Measurements from ENCODE around the gene GAS7. TPM values are rescaled to one million over a fixed set of nuclear protein-coding genes. Genes with fewer than 3 reads are reported as not detected.

GAS7 gene
- total RNA-seq, 2 donors from 2014 or later: 79.7 to 113 TPM

DNA sequence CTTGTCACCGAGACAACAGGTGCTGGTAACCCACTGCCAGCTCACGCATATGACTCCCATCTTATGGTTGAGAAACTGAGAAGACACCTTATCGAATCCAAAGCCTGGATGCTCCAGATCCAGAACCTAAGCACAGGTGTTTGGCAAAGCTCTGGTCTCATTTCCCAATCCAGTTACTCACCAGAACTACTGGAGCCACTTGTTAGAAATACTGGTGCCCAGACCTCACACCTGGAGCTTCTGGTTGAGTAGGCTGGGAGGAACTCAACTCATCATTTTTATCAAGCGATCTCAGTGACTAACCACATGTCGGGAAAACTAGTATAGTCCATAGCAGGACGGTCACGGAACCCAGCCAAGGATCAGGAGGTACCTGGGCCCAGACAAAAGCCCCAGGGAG lies 206.6 kb downstream of the GAS7 start:
- H3K4me1 ChIP-seq: peaks cover 0 to 14% of the 10 kb centered on the region in 2 donors
- TF ChIP-seq, protein P1, sequence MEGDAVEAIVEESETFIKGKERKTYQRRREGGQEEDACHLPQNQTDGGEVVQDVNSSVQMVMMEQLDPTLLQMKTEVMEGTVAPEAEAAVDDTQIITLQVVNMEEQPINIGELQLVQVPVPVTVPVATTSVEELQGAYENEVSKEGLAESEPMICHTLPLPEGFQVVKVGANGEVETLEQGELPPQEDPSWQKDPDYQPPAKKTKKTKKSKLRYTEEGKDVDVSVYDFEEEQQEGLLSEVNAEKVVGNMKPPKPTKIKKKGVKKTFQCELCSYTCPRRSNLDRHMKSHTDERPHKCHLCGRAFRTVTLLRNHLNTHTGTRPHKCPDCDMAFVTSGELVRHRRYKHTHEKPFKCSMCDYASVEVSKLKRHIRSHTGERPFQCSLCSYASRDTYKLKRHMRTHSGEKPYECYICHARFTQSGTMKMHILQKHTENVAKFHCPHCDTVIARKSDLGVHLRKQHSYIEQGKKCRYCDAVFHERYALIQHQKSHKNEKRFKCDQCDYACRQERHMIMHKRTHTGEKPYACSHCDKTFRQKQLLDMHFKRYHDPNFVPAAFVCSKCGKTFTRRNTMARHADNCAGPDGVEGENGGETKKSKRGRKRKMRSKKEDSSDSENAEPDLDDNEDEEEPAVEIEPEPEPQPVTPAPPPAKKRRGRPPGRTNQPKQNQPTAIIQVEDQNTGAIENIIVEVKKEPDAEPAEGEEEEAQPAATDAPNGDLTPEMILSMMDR (IDR thresholded peaks at IDR 0.05): no peak

DNA sequence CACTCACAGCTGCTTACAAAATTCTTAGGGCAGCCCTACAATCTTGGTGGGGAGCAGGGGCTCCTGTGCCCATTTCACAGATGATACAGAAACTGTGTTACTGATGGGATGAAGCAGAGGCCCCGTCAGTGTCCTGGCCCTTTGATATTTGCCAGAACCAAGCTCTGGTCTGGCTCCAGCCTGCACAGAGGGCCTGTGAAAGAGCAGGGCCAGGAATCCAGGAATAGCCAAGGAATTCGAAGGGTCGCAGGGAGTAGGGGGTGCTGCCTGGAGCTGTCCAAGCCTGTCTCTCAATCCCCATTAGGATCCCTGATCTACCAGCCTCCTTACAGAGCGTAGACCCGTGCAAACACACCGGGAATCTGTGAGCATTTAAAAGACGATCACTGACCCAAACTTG lies 207.1 kb downstream of the GAS7 start:
- no peaks in the 10 kb centered on the region for H3K36me3 ChIP-seq
- peaks cover 0 to 19% of the 10 kb centered on the region in 2 donors for H3K4me1 ChIP-seq
- H3K4me3 ChIP-seq: no peak overlapping the region
- no peak for DNase-seq (ENCODE audit: low spot score)
- H3K9me3 ChIP-seq: no peaks in the 10 kb centered on the region
- H3K27ac ChIP-seq: no peak overlapping the region
- H3K27me3 ChIP-seq: no peaks in the 10 kb centered on the region
- TF ChIP-seq, protein P1 (IDR thresholded peaks at IDR 0.05): no peak

More for the DNA sequence above, 206.6 kb downstream of the GAS7 start:
- Histone ChIP-seq H3K9me3 (no peaks in the 10 kb centered on the region), H3K27ac (no peak overlapping the region), H3K27me3 (no peaks in the 10 kb centered on the region), H3K36me3 (no peaks in the 10 kb centered on the region), H3K4me3 (no peak overlapping the region)
- DNase-seq (ENCODE audit: low spot score): no peak

DNA sequence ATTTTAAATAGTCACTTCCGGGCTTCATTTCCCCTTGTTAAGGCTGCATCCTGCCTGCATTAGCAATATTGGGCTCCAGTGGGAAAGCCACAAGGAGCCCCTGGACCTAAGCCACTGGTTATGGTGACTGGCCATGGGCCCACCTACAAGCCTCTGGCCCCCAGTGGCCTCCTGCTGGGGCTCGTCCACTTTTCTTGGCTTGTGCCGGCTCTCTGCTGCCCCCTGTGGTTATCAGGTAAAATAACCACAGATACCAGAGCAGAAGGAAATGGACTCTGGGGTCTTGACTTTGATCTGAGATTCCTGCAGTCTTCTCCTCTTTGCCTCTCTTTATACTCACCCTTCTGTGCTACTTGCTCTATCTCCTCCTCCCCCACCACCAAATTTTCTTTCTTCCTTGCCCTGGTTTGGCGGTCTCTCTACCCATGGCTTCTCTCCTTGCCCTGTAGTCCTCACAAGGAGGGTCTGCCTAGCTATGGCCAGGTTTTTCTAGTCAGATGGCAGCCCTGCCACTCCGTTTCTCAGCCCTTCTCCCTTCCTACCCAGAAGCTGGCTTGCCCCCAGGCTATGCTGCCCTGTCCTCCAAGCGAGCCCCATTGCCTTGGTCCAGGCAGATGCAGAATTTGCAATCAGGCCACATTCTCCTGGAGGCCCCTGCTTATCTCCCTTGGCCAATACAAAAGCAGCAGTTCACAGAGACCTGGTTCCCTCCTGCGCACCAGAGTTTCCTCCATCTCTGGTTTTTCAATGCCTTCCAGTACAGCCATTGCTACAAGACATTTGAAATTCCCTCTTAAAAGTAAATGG lies 210.4 kb downstream of the GAS7 start:
- Histone ChIP-seq H3K4me3 (no peak overlapping the region), H3K36me3 (no peaks in the 10 kb centered on the region), H3K27me3 (no peaks in the 10 kb centered on the region), H3K4me1 (peaks cover 0 to 19% of the 10 kb centered on the region in 2 donors), H3K27ac (no peak overlapping the region), H3K9me3 (no peaks in the 10 kb centered on the region)
- no peak for DNase-seq (ENCODE audit: low spot score)
- TF ChIP-seq, protein P1 (IDR thresholded peaks at IDR 0.05): peak; percentile 78 to 84

DNA sequence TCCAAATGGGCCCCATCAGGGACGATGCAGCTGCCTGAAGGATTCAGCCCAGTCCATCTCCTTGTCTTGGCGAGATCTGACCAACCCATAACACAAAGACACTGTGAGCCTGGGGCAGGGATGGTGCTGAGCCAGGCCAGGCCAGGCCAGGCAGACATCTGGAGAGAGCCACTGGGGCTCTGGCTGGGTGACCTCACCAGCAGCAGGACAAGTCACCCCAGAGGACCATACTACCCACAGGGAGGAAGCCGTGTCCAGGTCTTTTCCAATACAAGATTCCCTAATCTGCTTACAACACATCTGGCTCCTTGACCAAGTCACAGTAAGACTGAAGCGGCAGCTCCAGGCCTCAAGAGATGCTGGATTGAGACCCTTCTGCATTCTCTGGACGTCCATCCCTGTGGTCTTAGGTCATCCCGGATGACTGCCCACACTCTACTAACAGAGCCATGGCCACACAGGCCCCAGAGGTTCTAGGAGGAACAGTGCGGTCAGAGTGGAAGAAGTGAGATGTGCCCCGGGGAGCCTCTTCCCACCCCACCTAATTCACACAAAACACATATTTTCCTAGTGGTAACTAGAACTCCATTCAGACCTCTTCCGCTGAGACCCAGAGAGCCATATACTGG lies 211.5 kb downstream of the GAS7 start:
- no peak for DNase-seq (ENCODE audit: low spot score)
- peak overlapping the region in 1 of 2 donors; percentile 10 for H3K27ac ChIP-seq
- no peaks in the 10 kb centered on the region for H3K27me3 ChIP-seq
- peaks cover 0 to 19% of the 10 kb centered on the region in 2 donors for H3K4me1 ChIP-seq
- TF ChIP-seq, protein P1 (IDR thresholded peaks at IDR 0.05): no peak
- H3K9me3 ChIP-seq: no peaks in the 10 kb centered on the region
- no peaks in the 10 kb centered on the region for H3K36me3 ChIP-seq
- H3K4me3 ChIP-seq: no peak overlapping the region

DNA sequence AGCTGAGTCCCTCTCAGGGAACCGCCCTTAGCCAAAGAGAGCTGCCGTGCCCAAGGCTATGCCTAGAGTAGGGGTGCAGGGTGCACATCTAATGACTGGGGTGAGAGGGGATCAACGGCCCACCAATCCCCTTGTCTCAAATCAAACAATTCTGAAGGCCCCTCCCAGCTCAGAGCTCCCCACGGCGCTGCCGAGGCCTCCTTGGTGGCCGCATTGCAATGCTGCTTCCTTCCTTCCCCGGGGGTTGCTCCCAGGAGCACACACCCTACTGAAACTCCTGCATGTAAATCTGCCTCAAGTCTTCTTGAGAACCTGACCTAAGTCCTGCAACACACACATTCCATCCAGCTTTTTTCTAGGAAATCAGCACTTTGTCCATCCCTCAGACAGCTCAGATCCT lies 212.8 kb downstream of the GAS7 start:
- Histone ChIP-seq H3K27ac (no peak overlapping the region), H3K36me3 (peaks cover 10% of the 10 kb centered on the region), H3K9me3 (no peaks in the 10 kb centered on the region), H3K4me1 (peaks cover 0 to 19% of the 10 kb centered on the region in 2 donors), H3K4me3 (no peak overlapping the region), H3K27me3 (no peaks in the 10 kb centered on the region)
- TF ChIP-seq, protein P1 (IDR thresholded peaks at IDR 0.05): no peak
- DNase-seq (ENCODE audit: low spot score): no peak

Measured in right atrium auricular region (tissue), 2 donors.